ENCODE measurements around the gene PAM.
"Not testable (repeated sequence)": the region's sequence is repeated elsewhere in the genome, so short reads cannot be mapped to it uniquely, and the experiment has no call there.

PAM gene

GRCh38 chr5:102754767-102755431 is at the start of gene PAM:
Gene PAM (plus strand): TSS chr5:102755305. CDS start chr5:102866196, 110,891 bp downstream.
- peak; percentile 77 for DNase-seq

GRCh38 chr5:102711525-102712385 is 43.4 kb upstream of the PAM start:
- DNase-seq: no peak

- DNase-seq: no peak
Measured at GRCh38 chr5:102713278-102713677, 41.8 kb upstream of the PAM start.

- no peak for DNase-seq
Measured at GRCh38 chr5:102713682-102714231, 41.3 kb upstream of the PAM start.

GRCh38 chr5:102715082-102715807 is 39.9 kb upstream of the PAM start:
- DNase-seq: no peak

- DNase-seq: no peak
Measured at GRCh38 chr5:102716017-102716416, 39.1 kb upstream of the PAM start.

- no peak for DNase-seq
Measured at GRCh38 chr5:102718819-102719218, 36.3 kb upstream of the PAM start.

GRCh38 chr5:102719886-102720285 is 35.2 kb upstream of the PAM start:
- no peak for DNase-seq

- no peak for DNase-seq
Measured at GRCh38 chr5:102720969-102721368, 34.1 kb upstream of the PAM start.

GRCh38 chr5:102722931-102723330 is 32.2 kb upstream of the PAM start:
- DNase-seq: no peak

- DNase-seq: no peak
Measured at GRCh38 chr5:102731693-102732092, 23.4 kb upstream of the PAM start.

GRCh38 chr5:102733534-102733933 is 21.6 kb upstream of the PAM start:
- DNase-seq: no peak

- DNase-seq: no peak
Measured at GRCh38 chr5:102737161-102737560, 17.9 kb upstream of the PAM start.

- DNase-seq: no peak
Measured at GRCh38 chr5:102737805-102738469, 17.2 kb upstream of the PAM start.

- DNase-seq: no peak
Measured at GRCh38 chr5:102740515-102740914, 14.6 kb upstream of the PAM start.

GRCh38 chr5:102742215-102742614 is 12.9 kb upstream of the PAM start:
- DNase-seq: no peak

GRCh38 chr5:102743900-102744299 is 11.2 kb upstream of the PAM start:
- DNase-seq: no peak

- no peak for DNase-seq
Measured at GRCh38 chr5:102747386-102748166, 7.5 kb upstream of the PAM start.

GRCh38 chr5:102749416-102750030 is 5.6 kb upstream of the PAM start:
- no peak for DNase-seq

GRCh38 chr5:102750151-102750834 is 4.8 kb upstream of the PAM start:
- DNase-seq: no peak

- DNase-seq: not testable (repeated sequence)
Measured at GRCh38 chr5:102751903-102752376, 3.2 kb upstream of the PAM start.
